OCI-LY1 (cell line): ENCODE measurements around the gene CGB2.

Source experiments
- H2AFZ ChIP-seq: fragments of 200-600 bp; sonication (generic), shearing (Covaris generic); 2 replicates; pipeline ENCODE4 v1.6.0; 2014; ENCODE audit warnings: antibody characterized with exemption, mild to moderate bottlenecking, low read length
- H3F3A ChIP-seq: fragments of 200-600 bp; sonication (generic), shearing (Covaris generic); 2 replicates; pipeline ENCODE4 v1.6.0; 2014; ENCODE audit warnings: mild to moderate bottlenecking, antibody characterized with exemption, low read length, moderate library complexity; ENCODE audit not compliant: insufficient read depth
- H3K27ac ChIP-seq: fragments of 200-600 bp; sonication (generic); 2 replicates; pipeline ENCODE4 v1.5.1; 2014; ENCODE audit warnings: low read length, mixed run types, mild to moderate bottlenecking, low read depth; ENCODE audit not compliant: poor library complexity, severe bottlenecking
- H3K27me3 ChIP-seq: fragments of 200-600 bp; sonication (generic); 2 replicates; pipeline ENCODE4 v1.6.0; 2014; ENCODE audit warnings: antibody characterized with exemption, mild to moderate bottlenecking, low read length, moderate library complexity; ENCODE audit not compliant: insufficient read depth
- H3K36me3 ChIP-seq: fragments of 200-600 bp; sonication (generic); 2 replicates; pipeline ENCODE4 v1.6.1; 2014; ENCODE audit warnings: mild to moderate bottlenecking, antibody characterized with exemption, low read length, moderate library complexity, mixed read lengths; ENCODE audit not compliant: insufficient read depth
- H3K4me1 ChIP-seq: fragments of 200-600 bp; sonication (generic); 2 replicates; pipeline ENCODE4 v1.5.1; 2014; ENCODE audit warnings: mild to moderate bottlenecking, low read length, moderate library complexity; ENCODE audit not compliant: insufficient read depth, severe bottlenecking
- H3K4me2 ChIP-seq: fragments of 200-600 bp; sonication (generic), shearing (Covaris generic); 2 replicates; pipeline ENCODE4 v1.6.1; 2014; ENCODE audit warnings: low read length
- H3K4me3 ChIP-seq: fragments of 200-600 bp; sonication (generic); 2 replicates; pipeline ENCODE4 v1.5.1; 2014; ENCODE audit warnings: low read length, low read depth, mild to moderate bottlenecking, mixed read lengths; ENCODE audit not compliant: poor library complexity, severe bottlenecking
- H3K79me2 ChIP-seq: fragments of 200-600 bp; shearing (Covaris generic); 2 replicates; pipeline ENCODE4 v1.6.1; 2016; ENCODE audit warnings: mixed run types, low read length, mixed read lengths; ENCODE audit not compliant: insufficient read depth
- H3K9ac ChIP-seq: fragments of 200-600 bp; sonication (generic), shearing (Covaris generic); 2 replicates; pipeline ENCODE4 v1.6.1; 2014; ENCODE audit warnings: mild to moderate bottlenecking, low read length, mixed read lengths
- H3K9me2 ChIP-seq: fragments of 200-600 bp; sonication (generic), shearing (Covaris generic); 2 replicates; pipeline ENCODE4 v1.6.1; 2014; ENCODE audit warnings: low read depth, mild to moderate bottlenecking, low read length, mixed read lengths
- H3K9me3 ChIP-seq: fragments of 200-600 bp; shearing (Covaris generic); 2 replicates; pipeline ENCODE4 v1.6.1; 2014; ENCODE audit warnings: low read length, mixed read lengths
- H4K20me1 ChIP-seq: fragments of 200-600 bp; sonication (generic), shearing (Covaris generic); 2 replicates; pipeline ENCODE4 v1.6.0; 2016; ENCODE audit warnings: mild to moderate bottlenecking, low read length; ENCODE audit not compliant: insufficient read depth
- EZH2 ChIP-seq: fragments of 200-600 bp; sonication (generic), shearing (Covaris generic); IDR thresholded peaks from 2 replicates; pipeline ENCODE4 v1.8.0; 2017; ENCODE audit warnings: borderline replicate concordance, mixed run types, mild to moderate bottlenecking, antibody characterized with exemption, low read length, moderate library complexity, mixed read lengths
- TF ChIP-seq, protein P1 (sequence below): fragments of 200-600 bp; sonication (generic), shearing (Covaris generic); IDR thresholded peaks from 2 replicates; pipeline ENCODE4 v1.5.1; 2017; ENCODE audit warnings: mild to moderate bottlenecking, antibody characterized with exemption, low read length, moderate library complexity, mixed read lengths

Gene CGB2

DNA sequence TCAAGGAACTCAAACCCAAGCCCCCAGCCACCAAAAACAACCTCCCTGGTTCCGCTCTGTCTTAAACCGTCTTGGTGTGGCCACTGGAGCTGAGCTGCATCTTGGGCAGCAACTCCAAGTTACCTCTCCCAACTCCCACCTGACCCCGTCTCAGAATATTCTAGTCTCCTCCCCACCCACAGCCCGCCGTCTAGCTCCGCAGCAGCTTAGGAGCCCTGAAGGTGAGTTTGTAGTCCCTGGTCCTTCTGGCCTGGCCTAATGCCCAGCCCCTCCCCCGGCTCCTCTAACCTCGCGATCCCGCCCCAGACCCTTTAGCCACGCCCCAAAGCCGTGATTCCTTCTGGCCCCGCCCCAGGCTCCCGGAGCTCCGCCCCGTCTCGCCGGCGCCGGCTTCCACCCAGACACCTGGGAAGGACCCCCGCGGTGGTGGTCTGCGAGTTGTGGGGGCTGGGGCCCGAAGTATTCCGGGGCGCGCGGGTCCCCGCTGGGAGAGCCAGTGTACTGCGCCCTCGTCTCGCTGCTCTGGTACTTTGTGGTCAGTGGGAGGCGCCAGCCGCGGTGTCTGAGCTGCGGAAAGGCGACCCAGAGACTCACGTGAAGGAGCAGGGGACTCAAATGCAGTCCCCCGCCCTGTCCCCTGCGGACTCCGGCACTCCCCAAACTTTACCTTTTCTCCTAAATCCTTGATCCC, 12.3 kb upstream of the CGB2 start:
- Histone ChIP-seq H3K27ac (no peak overlapping the region), H2AFZ (no peak overlapping the region), H3K9ac (peak overlapping the region; percentile 36; the same call in 1 of the 2 replicates)

DNA sequence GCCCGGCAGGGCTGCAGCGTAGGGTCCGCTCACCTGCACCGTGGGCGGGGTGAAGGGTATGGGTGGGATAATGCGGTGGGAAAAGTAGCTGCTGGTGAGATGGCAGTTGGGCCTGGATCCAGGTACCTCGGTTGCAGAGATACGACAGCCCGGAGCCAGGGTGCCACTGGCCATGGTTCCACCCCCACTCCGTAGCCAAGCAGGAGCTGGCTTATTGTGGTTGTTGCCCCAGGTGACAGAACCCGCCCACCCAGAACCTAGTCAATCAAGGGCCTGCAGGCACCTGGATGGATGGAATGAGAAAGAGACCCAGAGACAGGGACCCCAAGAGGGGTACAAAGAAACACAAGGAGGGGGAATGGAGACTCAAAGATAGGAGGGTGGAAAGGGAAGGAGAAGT, 11.3 kb upstream of the CGB2 start:
- Histone ChIP-seq H4K20me1 (no peaks in the 10 kb centered on the region), H3K27ac (no peak overlapping the region), H3K27me3 (no peaks in the 10 kb centered on the region), H2AFZ (no peak overlapping the region), H3K4me1 (peaks cover 45% of the 10 kb centered on the region), H3K36me3 (peaks cover 9% of the 10 kb centered on the region), H3K79me2 (no peaks in the 10 kb centered on the region), H3F3A (no peaks in the 10 kb centered on the region), H3K9me2 (no peaks in the 10 kb centered on the region), H3K9ac (no peak overlapping the region; the same call in 1 of the 2 replicates), H3K4me2 (peak overlapping the region; percentile 60; the same call in 1 of the 2 replicates), H3K9me3 (no peaks in the 10 kb centered on the region), H3K4me3 (no peak overlapping the region)
- TF ChIP-seq, protein P1, sequence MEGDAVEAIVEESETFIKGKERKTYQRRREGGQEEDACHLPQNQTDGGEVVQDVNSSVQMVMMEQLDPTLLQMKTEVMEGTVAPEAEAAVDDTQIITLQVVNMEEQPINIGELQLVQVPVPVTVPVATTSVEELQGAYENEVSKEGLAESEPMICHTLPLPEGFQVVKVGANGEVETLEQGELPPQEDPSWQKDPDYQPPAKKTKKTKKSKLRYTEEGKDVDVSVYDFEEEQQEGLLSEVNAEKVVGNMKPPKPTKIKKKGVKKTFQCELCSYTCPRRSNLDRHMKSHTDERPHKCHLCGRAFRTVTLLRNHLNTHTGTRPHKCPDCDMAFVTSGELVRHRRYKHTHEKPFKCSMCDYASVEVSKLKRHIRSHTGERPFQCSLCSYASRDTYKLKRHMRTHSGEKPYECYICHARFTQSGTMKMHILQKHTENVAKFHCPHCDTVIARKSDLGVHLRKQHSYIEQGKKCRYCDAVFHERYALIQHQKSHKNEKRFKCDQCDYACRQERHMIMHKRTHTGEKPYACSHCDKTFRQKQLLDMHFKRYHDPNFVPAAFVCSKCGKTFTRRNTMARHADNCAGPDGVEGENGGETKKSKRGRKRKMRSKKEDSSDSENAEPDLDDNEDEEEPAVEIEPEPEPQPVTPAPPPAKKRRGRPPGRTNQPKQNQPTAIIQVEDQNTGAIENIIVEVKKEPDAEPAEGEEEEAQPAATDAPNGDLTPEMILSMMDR: no peak
- no peak for TF ChIP-seq EZH2

More for the DNA sequence above, 12.3 kb upstream of the CGB2 start:
- Histone ChIP-seq H3K9me3 (no peaks in the 10 kb centered on the region), H4K20me1 (no peaks in the 10 kb centered on the region), H3K4me3 (peak overlapping the region; percentile 60), H3K36me3 (peaks cover 18% of the 10 kb centered on the region), H3K4me2 (peak overlapping the region; percentile 70), H3K79me2 (no peaks in the 10 kb centered on the region), H3K4me1 (peaks cover 45% of the 10 kb centered on the region), H3F3A (no peaks in the 10 kb centered on the region), H3K27me3 (no peaks in the 10 kb centered on the region), H3K9me2 (no peaks in the 10 kb centered on the region)
- no peak for TF ChIP-seq EZH2
- TF ChIP-seq, protein P1: peak; percentile 35; the same call in 1 of the 2 replicates

DNA sequence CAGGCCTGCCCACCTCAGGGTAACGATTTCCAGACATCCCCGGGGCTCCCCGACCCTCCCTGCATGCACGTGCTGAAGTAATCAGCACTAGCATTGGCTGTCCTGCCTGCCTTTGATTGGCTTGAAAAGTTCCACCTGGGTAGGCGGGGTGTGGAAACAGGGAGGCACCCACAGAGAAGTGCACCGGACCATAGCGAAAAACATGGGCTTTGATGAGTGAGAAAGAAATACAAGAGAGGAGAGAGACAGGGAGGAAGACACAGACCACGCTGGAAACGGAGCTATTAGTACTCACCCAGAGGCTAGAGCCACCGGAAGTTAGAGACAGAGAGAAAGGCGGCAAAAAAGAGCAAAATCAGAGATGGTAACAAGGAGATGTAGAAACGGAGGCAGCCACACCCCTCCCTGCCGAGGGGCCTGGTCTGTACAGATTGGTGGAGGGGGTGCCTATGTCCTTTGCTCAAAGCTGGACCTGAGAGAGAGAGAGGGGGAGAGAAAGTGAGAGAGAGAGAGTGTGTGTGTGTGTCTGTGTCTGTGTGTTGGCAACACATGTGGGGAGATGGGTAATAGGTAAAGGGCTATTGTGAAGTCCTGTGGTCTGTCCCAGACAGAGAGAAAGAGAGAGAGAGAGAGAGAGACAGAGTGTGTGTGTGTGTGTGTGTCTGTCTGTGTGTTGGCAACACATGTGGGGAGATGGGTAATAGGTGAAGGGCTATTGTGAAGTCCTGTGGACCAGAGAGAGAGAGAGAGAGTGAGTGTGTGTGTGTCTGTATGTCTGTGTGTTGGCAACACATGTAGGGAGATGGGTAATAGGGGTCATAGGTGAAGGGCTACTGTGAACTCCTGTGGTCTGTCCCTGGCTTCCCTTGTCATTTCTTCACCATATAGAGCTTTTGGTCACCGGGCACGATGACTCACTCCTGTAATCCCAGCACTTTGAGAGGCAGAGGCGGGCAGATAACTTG, 10.5 kb upstream of the CGB2 start:
- Histone ChIP-seq H3K9me2 (no peaks in the 10 kb centered on the region), H2AFZ (peak overlapping the region; percentile 75; the same call in 1 of the 2 replicates), H3K4me1 (peaks cover 45% of the 10 kb centered on the region), H3K79me2 (no peaks in the 10 kb centered on the region), H3F3A (no peaks in the 10 kb centered on the region), H3K4me3 (peak overlapping the region; percentile 31), H3K36me3 (no peaks in the 10 kb centered on the region), H4K20me1 (no peaks in the 10 kb centered on the region), H3K9me3 (no peaks in the 10 kb centered on the region), H3K4me2 (peak overlapping the region; percentile 60), H3K9ac (peak overlapping the region; percentile 31; the same call in 1 of the 2 replicates), H3K27me3 (no peaks in the 10 kb centered on the region), H3K27ac (peak overlapping the region; percentile 57)
- no peak for TF ChIP-seq EZH2
- TF ChIP-seq, protein P1: no peak
